Activated CD4-positive, alpha-beta T cell treated with anti-CD3 and anti-CD28 coated beads, Interleukin-2, amount 10 ng/mL, durations not matched to agents 7 days and 5 days (primary cell): ENCODE data around the gene KIF4A. TPM values are rescaled to one million over a fixed set of nuclear protein-coding genes. Genes with fewer than 3 reads are reported as not detected.

Source experiments
- CTCF ChIA-PET: fragments of 350-600 bp; sonication (Branson Sonifier 250); formaldehyde crosslinking; loops from one replicate; lab custom pipeline; 2021; ENCODE audit warnings: antibody characterized with exemption; lab: Charles Lee
- POLR2A ChIA-PET: fragments of 350-600 bp; sonication (Branson Sonifier 250); formaldehyde crosslinking; loops from one replicate; lab custom pipeline; 2021; ENCODE audit warnings: antibody characterized with exemption; lab: Charles Lee
- DNase-seq: peaks from one replicate; pipeline ENCODE4 v3.0.0-alpha.2; 2020
- H3K27ac Mint-ChIP-seq: one replicate; pipeline ENCODE4 v1.8.0; 2021; ENCODE audit warnings: mild to moderate bottlenecking, moderate library complexity, mixed read lengths
- H3K27me3 Mint-ChIP-seq: one replicate; pipeline ENCODE4 v1.8.0; 2021; ENCODE audit warnings: mixed read lengths
- H3K36me3 Mint-ChIP-seq: one replicate; pipeline ENCODE4 v1.8.0; 2021; ENCODE audit warnings: low read depth, mixed read lengths
- H3K4me1 Mint-ChIP-seq: one replicate; pipeline ENCODE4 v1.8.0; 2021; ENCODE audit warnings: mixed read lengths
- H3K4me3 Mint-ChIP-seq: one replicate; pipeline ENCODE4 v1.8.0; 2021; ENCODE audit warnings: mild to moderate bottlenecking, moderate library complexity, mixed read lengths
- H3K9me3 Mint-ChIP-seq: one replicate; pipeline ENCODE4 v1.8.0; 2021; ENCODE audit warnings: mixed read lengths
- total RNA-seq, 2 experiments: library from RNA; stranded (reverse); gene quantifications; one replicate each; pipeline ENCODE4 v1.2.3, GENCODE V29; 2021

The KIF4A gene
- total RNA-seq, 2 experiments from 2014 or later, result 40.5 to 41.5 TPM

GRCh38 chrX:70423936-70424675 lies 134.2 kb downstream of the KIF4A start:
- POLR2A ChIA-PET, result no interaction called here
- H3K9me3 Mint-ChIP-seq, result no peaks in the 10 kb centered on the region
- CTCF ChIA-PET, result interaction anchor here (1.4 to 5.1 kb wide), 2 partner anchors 10 to 13 kb away, joined by 3 to 28 read pairs; no protein-coding TSS in a partner anchor
- peaks cover 6% of the 10 kb centered on the region for H3K36me3 Mint-ChIP-seq
- H3K27me3 Mint-ChIP-seq, result no peaks in the 10 kb centered on the region
- DNase-seq, result no peak
- H3K4me1 Mint-ChIP-seq, result no peaks in the 10 kb centered on the region
- H3K4me3 Mint-ChIP-seq, result no peak overlapping the region
- no peak overlapping the region for H3K27ac Mint-ChIP-seq

- ChIA-PET POLR2A (no interaction called here), CTCF (interaction anchor here (5.1 kb wide), 1 partner anchor 9 kb away, joined by 28 read pairs; no protein-coding TSS in a partner anchor)
- H3K27me3 Mint-ChIP-seq, result no peaks in the 10 kb centered on the region
- H3K4me3 Mint-ChIP-seq, result no peak overlapping the region
- H3K9me3 Mint-ChIP-seq, result no peaks in the 10 kb centered on the region
- DNase-seq, result no peak
- no peaks in the 10 kb centered on the region for H3K4me1 Mint-ChIP-seq
- H3K27ac Mint-ChIP-seq, result no peak overlapping the region
- peaks cover 2% of the 10 kb centered on the region for H3K36me3 Mint-ChIP-seq
These were observed 134.9 kb downstream of the KIF4A start for GRCh38 chrX:70424801-70425200.

GRCh38 chrX:70426286-70427278 lies 136.7 kb downstream of the KIF4A start:
- H3K36me3 Mint-ChIP-seq, result no peaks in the 10 kb centered on the region
- no peaks in the 10 kb centered on the region for H3K27me3 Mint-ChIP-seq
- ChIA-PET CTCF (interaction anchor here (5.1 kb wide), 1 partner anchor 7 kb away, joined by 28 read pairs; no protein-coding TSS in a partner anchor), POLR2A (no interaction called here)
- no peaks in the 10 kb centered on the region for H3K9me3 Mint-ChIP-seq
- no peaks in the 10 kb centered on the region for H3K4me1 Mint-ChIP-seq
- H3K27ac Mint-ChIP-seq, result no peak overlapping the region
- H3K4me3 Mint-ChIP-seq, result no peak overlapping the region
- DNase-seq, result no peak

GRCh38 chrX:70427365-70427764 lies 137.5 kb downstream of the KIF4A start:
- ChIA-PET CTCF (no interaction called here), POLR2A (no interaction called here)
- no peak overlapping the region for H3K27ac Mint-ChIP-seq
- H3K27me3 Mint-ChIP-seq, result no peaks in the 10 kb centered on the region
- H3K4me3 Mint-ChIP-seq, result no peak overlapping the region
- DNase-seq, result no peak
- H3K36me3 Mint-ChIP-seq, result no peaks in the 10 kb centered on the region
- H3K4me1 Mint-ChIP-seq, result no peaks in the 10 kb centered on the region
- H3K9me3 Mint-ChIP-seq, result no peaks in the 10 kb centered on the region

- Mint-ChIP-seq H3K36me3 (no peaks in the 10 kb centered on the region), H3K4me1 (peaks cover 13% of the 10 kb centered on the region), H3K27me3 (peaks cover 2% of the 10 kb centered on the region), H3K27ac (no peak overlapping the region), H3K4me3 (no peak overlapping the region), H3K9me3 (no peaks in the 10 kb centered on the region)
- DNase-seq, result no peak
- ChIA-PET CTCF (interaction anchor here (1.2 kb wide), 1 partner anchor 24 kb away, joined by 4 read pairs; no protein-coding TSS in a partner anchor), POLR2A (no interaction called here)
These were observed 139.9 kb downstream of the KIF4A start for GRCh38 chrX:70429759-70430158.

GRCh38 chrX:70432936-70433847 lies 143.3 kb downstream of the KIF4A start:
- H3K4me3 Mint-ChIP-seq, result peak overlapping the region; percentile 84
- H3K4me1 Mint-ChIP-seq, result peaks cover 25% of the 10 kb centered on the region
- ChIA-PET CTCF (interaction anchor here (0.8 to 5.4 kb wide), 7 partner anchors 9 to 121 kb away, joined by 3 to 28 read pairs (median 7); partner anchors contain the start of genes DLG3 and GDPD2), POLR2A (no interaction called here)
- peaks cover 23% of the 10 kb centered on the region for H3K27me3 Mint-ChIP-seq
- H3K27ac Mint-ChIP-seq, result peak overlapping the region; percentile 87
- no peaks in the 10 kb centered on the region for H3K36me3 Mint-ChIP-seq
- no peak for DNase-seq
- no peaks in the 10 kb centered on the region for H3K9me3 Mint-ChIP-seq

GRCh38 chrX:70433848-70434351 lies 144.0 kb downstream of the KIF4A start:
- Mint-ChIP-seq H3K36me3 (no peaks in the 10 kb centered on the region), H3K4me1 (peaks cover 32% of the 10 kb centered on the region), H3K27me3 (peaks cover 23% of the 10 kb centered on the region), H3K9me3 (no peaks in the 10 kb centered on the region), H3K4me3 (peak overlapping the region; percentile 84), H3K27ac (peak overlapping the region; percentile 87)
- ChIA-PET CTCF (interaction anchor here (1.1 to 5.4 kb wide), 5 partner anchors 9 to 120 kb away, joined by 3 to 28 read pairs (median 16); partner anchors contain the start of genes DLG3 and GDPD2), POLR2A (no interaction called here)
- DNase-seq, result peak; percentile 75

- DNase-seq, result peak; percentile 54
- Mint-ChIP-seq H3K4me1 (peaks cover 37% of the 10 kb centered on the region), H3K36me3 (no peaks in the 10 kb centered on the region), H3K4me3 (peak overlapping the region; percentile 84), H3K9me3 (no peaks in the 10 kb centered on the region), H3K27me3 (peaks cover 23% of the 10 kb centered on the region), H3K27ac (peak overlapping the region; percentile 87)
- POLR2A ChIA-PET, result no interaction called here
- CTCF ChIA-PET, result interaction anchor here (2.9 to 5.4 kb wide), 3 partner anchors 10 to 17 kb away, joined by 16 to 28 read pairs (median 22); partner anchors contain the start of genes DLG3 and GDPD2
These were observed 144.5 kb downstream of the KIF4A start for GRCh38 chrX:70434352-70434866.

GRCh38 chrX:70434914-70435586 lies 145.1 kb downstream of the KIF4A start:
- no peak for DNase-seq
- peaks cover 39% of the 10 kb centered on the region for H3K4me1 Mint-ChIP-seq
- H3K27ac Mint-ChIP-seq, result peak overlapping the region; percentile 77
- H3K4me3 Mint-ChIP-seq, result peak overlapping the region; percentile 84
- CTCF ChIA-PET, result interaction anchor here (1.5 to 5.4 kb wide), 4 partner anchors 9 to 37 kb away, joined by 3 to 28 read pairs (median 19); partner anchors contain the start of genes DLG3 and GDPD2
- no peaks in the 10 kb centered on the region for H3K36me3 Mint-ChIP-seq
- H3K9me3 Mint-ChIP-seq, result no peaks in the 10 kb centered on the region
- POLR2A ChIA-PET, result no interaction called here
- H3K27me3 Mint-ChIP-seq, result peaks cover 23% of the 10 kb centered on the region

GRCh38 chrX:70436343-70436742 lies 146.4 kb downstream of the KIF4A start:
- no peak for DNase-seq
- H3K4me3 Mint-ChIP-seq, result no peak overlapping the region
- POLR2A ChIA-PET, result no interaction called here
- no peaks in the 10 kb centered on the region for H3K9me3 Mint-ChIP-seq
- CTCF ChIA-PET, result interaction anchor here (1.5 to 5.4 kb wide), 3 partner anchors 12 to 35 kb away, joined by 3 to 28 read pairs (median 22); partner anchors contain the start of gene GDPD2
- peaks cover 31% of the 10 kb centered on the region for H3K27me3 Mint-ChIP-seq
- no peak overlapping the region for H3K27ac Mint-ChIP-seq
- H3K36me3 Mint-ChIP-seq, result no peaks in the 10 kb centered on the region
- peaks cover 39% of the 10 kb centered on the region for H3K4me1 Mint-ChIP-seq

- POLR2A ChIA-PET, result no interaction called here
- Mint-ChIP-seq H3K27me3 (peaks cover 37% of the 10 kb centered on the region), H3K9me3 (no peaks in the 10 kb centered on the region), H3K4me1 (peaks cover 39% of the 10 kb centered on the region), H3K27ac (no peak overlapping the region), H3K4me3 (no peak overlapping the region), H3K36me3 (no peaks in the 10 kb centered on the region)
- no peak for DNase-seq
- CTCF ChIA-PET, result interaction anchor here (0.8 kb wide), 1 partner anchor 14 kb away, joined by 3 read pairs; the partner anchor contains the start of gene GDPD2
These were observed 147.1 kb downstream of the KIF4A start for GRCh38 chrX:70437011-70437410.
